A673 (cell line): ENCODE measurements around the gene RAB9B.

Source experiments
- CTCF ChIP-seq: fragments of 300-800, 200-600 bp; sonication (generic); conservative IDR thresholded peaks from 2 replicates; pipeline ENCODE4 v1.5.1; 2017; ENCODE audit warnings: low read depth, mild to moderate bottlenecking, antibody characterized with exemption, low read length, moderate library complexity, mixed read lengths
- EZH2 ChIP-seq: fragments of 200-600 bp; sonication (generic); IDR thresholded peaks from 2 replicates; pipeline ENCODE4 v1.6.1; 2017; ENCODE audit warnings: borderline replicate concordance, low read depth, mild to moderate bottlenecking, mixed read lengths, antibody characterized with exemption, low read length; ENCODE audit not compliant: poor library complexity, severe bottlenecking

GRCh38 chrX:103783971-103784370 lies 48.1 kb downstream of the RAB9B start:
- TF ChIP-seq CTCF (no peak), EZH2 (no peak)
